Tibial nerve (tissue), 4 donors: ENCODE results near the gene TMEM234.

Experiments
- CTCF ChIP-seq, 5 experiments: fragments of 200-600 bp in 3 of 5; fragments of 450-650 bp in 2 of 5; sonication (generic) in 3 of 5; IDR thresholded peaks; one replicate each; pipeline ENCODE4 v1.5.1; 2016 to 2019; ENCODE audit warnings: antibody characterized with exemption in 5 of 5, mild to moderate bottlenecking in 3 of 5, moderate library complexity in 2 of 5
- EP300 ChIP-seq, 2 donors: sonication (generic); formaldehyde crosslinking; IDR thresholded peaks; one replicate each; pipeline ENCODE4 v1.6.1; 2017; ENCODE audit warnings: antibody characterized with exemption in 2 of 2, mild to moderate bottlenecking in 1 of 2
- POLR2A ChIP-seq, 2 donors: fragments of 450-650 bp; IDR thresholded peaks; one replicate each; pipeline ENCODE4 v1.6.1; 2017; ENCODE audit warnings: antibody characterized with exemption in 2 of 2, mild to moderate bottlenecking in 2 of 2, moderate library complexity in 2 of 2

- no peak for TF ChIP-seq CTCF (IDR thresholded peaks at IDR 0.05)
- TF ChIP-seq POLR2A (IDR thresholded peaks at IDR 0.05), result no peak
- TF ChIP-seq EP300 (IDR thresholded peaks at IDR 0.05), result no peak
Observed at GRCh38 chr1:32199043-32199716, 23.0 kb downstream of the TMEM234 start.
